Stimulated activated CD4-positive, alpha-beta T cell treated with anti-CD3 and anti-CD28 coated beads, Interleukin-12 subunit alpha, Interleukin-12 subunit beta, amount 100 ng/mL, for 24 hours (primary cell): ENCODE data around the gene CMTM1.
A peak's percentile ranks its signal among the peaks of the same experiment; 100 is the strongest.
"Not testable (repeated sequence)": the region's sequence is repeated elsewhere in the genome, so short reads cannot be mapped to it uniquely, and the experiment has no call there.

ENCODE experiments used
- DNase-seq, 2 experiments: peaks; one replicate each; pipeline ENCODE4 v3.0.0-alpha.2; 2020; ENCODE audit warnings: low read depth in 2 of 2

Gene CMTM1

DNA sequence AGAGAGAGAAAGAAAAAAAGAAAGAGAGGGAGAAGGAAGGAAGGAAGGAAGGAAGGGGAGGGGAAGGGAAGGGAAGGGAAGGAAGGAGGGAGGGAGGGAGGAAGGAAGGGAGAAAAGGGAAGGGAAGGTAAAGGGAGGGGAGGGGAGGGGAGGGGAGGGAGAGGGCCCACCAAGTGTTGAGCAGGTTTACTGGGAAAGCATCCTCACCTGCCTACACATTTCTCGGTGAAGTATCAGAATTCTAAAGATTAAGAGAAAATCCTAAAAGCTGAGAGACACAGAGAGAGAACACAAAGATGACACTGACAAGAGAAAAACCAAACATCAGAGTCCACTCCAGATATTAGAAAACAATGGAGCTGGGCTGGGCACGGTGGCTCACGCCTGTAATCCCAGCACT is 26.0 kb downstream of the CMTM1 start:
- DNase-seq: no peak

DNA sequence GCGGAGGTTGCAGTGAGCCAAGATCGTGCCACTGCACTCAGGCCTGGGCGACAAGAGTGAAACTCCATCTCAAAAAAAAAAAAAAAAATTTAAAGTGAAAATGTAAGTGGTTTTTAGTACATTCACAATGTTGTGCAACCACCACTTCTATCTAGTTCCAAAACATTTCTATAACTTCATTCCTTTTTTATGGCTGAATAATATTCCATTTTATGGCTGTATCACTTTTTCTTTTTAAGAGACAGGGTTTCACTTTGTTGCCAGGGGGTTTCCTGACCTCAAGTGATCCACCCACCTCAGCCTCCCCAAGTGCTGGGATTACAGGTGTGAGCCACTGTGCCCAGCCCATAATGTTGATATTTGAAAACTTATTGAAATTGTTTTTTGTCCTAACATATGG is 26.6 kb downstream of the CMTM1 start:
- DNase-seq: no peak

DNA sequence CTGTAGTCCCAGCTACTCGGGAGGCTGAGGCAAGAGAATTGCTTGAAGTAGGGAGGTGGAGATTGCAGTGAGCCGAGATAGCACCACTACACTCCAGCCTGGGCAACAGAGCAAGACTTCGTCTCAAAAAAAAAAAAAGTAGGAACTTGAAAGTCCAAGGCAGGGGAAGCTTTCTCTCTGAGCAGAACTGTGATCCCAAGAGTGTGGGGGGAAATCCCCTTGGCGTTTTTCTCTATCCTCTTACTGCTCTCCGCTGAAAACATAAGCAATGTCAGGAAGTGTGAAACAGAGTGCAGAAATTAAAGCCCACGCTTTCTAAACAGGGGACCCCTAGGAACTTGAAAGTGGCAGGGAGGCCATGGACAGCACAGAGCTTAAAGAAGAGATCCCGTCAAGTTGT is 28.5 kb downstream of the CMTM1 start:
- no peak for DNase-seq

DNA sequence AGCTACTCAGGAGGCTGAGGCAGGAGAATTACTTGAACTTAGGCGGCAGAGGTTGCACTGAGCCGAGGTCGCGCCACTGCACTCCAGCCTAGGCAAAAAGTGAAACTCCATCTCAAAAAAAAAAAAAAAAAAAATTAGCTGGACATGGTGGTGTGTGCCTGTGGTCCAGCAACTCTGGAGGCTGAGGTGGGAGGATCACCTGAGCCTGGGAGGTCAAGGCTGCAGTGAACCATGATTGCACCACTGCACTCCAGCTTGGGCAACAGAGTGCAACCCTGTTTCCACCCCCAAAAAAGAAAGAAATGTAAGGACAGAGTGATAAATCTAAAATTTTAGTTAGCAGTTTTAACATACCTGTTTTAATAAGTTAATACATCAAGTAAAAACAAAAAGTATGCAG is 30.3 kb downstream of the CMTM1 start:
- DNase-seq: not testable (repeated sequence)

DNA sequence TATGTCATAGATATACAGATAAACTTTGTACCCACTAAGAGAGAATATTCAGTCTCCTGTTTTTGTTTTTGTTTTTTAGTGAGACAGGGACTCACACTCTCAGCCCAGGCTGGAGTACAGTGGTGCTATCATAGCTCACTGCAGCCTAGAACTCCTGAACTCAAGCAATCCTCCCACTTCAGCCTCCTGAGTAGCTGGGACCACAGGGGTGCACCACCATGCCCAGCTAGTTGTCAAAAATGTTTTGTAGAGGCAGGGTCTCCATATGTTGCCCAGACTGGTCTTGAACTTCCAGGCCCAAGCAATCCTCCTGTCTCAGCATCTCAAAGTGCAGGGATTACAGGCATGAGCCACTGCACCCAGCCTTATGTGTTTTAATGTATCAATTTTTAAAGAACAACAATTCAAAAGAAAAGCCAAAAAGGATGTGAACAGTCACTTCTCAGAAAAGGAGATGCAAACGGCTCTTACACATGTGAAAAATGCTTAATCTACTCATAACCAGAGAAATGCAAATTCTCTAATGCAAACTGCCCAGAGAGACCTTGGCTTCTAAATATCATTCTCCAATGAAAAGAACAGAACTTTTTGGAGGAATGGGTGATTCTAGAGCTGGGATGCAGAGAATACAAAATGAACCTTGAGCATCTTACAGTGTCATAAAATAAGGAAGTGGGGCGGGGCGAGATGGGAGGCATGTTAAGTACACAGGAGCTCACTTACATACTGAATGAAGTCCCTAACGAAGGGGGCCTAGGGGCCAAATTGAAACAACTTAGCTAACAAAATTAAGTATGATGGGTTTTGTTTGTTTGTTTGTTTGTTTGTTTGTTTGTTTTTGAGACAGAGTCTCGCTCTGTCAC is 31.0 kb downstream of the CMTM1 start:
- DNase-seq: no peak

DNA sequence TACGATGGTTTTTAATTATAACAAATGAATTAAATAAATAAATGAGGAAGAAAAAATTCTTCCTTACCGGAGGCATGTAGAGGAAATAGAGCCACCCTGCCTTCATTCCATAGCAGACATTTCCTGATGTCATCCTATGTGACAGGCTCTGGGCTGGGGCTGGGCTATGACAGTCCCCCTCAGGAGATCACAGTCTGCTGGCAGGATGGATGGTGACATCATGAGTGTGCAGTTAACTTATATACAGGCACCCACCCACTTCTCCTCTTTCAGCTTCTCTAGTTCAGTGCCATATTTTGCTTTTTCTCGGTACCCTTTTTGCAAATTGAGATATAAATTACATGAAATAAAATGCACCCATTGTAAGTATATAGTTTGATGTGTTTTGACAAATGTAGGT is 31.9 kb downstream of the CMTM1 start:
- no peak for DNase-seq

DNA sequence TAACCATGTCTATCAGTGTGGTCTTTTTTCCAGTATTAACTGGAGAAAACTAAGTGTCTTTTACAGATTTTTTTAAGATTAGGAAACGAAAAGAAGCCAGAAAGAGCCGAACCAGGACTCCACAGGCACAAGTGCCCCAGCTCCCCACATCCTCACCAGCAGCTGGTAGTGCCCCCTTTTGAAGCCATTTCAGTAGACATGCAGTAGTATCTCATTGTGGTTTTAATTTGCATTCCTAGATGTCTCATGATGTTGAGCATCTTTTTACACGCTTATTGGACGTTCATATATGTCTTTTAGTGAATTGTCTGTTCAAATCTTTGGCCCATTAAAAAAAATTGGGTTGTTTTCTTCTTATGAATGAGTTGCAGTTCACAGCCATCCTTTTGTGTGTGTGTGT is 33.5 kb downstream of the CMTM1 start:
- no peak for DNase-seq

DNA sequence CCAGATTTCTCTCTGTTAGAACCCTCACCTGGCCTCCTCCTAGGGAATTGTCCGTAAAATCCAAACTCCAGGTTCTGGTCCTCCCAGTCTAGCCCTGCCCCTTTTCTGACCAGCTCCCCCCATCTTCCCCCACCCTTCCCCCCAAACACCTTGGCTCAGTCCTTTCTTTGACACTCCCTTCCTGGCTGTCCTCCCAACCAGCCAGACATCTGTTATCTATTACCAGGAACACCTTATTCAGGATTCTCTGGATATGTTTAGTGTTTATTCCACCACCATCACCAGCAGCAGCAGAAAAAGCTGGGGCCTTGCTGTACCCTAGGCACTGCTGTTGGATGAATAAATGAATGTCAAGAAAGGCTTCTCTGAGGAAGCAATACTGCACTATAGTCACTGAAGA is 34.2 kb downstream of the CMTM1 start:
- DNase-seq: no peak

DNA sequence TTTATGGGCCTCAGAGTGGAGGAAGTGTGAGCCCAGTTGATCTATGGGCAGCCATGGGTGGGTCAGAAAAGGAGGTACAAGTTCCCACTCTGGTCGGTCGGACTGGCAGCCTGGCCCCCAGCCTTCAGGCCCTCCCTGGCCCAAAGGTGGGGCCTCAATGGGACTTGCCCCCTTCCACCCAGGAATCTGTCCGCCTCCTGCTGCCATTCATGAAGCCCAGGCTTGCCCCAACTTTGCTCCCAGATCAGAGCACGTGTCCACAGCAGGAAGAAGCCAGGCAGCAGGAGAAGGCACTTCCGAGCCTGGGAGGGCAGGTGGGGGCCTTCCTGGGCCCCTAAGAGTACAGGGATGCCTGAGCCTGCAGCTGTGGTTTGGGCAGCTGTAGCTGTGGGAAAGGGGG is 35.2 kb downstream of the CMTM1 start:
- no peak for DNase-seq

DNA sequence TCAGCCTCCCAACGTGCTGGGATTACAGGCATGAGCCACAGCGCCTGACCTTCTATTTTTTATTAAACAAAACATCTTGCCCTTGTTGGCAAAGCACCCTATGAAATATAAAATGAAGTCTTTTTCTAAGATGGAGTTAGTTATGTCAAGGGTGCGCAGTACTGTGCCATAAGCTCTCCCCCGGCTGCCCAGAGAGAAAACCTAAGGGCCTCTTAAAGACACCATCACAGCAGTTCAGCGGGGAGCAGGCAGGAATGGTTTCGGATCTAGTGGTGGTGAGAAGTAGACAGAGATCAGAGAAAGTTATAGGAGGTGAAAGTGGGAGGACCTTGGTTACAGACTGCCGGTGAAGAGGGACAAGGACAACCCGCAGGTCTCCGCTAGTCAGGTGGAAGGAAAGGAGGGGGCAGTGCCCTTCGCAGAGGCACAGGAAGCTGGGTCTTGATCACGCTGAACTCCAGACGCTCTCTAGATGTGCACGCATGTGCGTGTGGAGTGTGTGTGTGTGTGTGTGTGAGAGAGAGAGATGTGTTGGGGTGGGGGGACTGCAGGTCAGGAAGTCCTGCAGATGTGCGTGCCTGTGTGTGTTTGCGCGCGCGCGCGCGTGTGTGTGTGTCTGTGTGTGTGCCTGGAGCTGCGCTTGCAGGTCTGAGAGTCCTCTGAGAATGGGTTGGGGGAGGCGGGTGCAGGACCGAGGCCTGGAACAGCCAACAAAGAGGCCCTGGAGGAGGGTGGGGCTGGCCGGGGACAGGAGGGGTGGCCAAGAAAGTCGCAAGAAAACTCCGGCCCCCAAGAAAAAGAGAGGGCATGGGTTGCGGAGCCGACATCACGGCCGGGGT is 37.5 kb downstream of the CMTM1 start:
- DNase-seq: peak; percentile 43 to 51

DNA sequence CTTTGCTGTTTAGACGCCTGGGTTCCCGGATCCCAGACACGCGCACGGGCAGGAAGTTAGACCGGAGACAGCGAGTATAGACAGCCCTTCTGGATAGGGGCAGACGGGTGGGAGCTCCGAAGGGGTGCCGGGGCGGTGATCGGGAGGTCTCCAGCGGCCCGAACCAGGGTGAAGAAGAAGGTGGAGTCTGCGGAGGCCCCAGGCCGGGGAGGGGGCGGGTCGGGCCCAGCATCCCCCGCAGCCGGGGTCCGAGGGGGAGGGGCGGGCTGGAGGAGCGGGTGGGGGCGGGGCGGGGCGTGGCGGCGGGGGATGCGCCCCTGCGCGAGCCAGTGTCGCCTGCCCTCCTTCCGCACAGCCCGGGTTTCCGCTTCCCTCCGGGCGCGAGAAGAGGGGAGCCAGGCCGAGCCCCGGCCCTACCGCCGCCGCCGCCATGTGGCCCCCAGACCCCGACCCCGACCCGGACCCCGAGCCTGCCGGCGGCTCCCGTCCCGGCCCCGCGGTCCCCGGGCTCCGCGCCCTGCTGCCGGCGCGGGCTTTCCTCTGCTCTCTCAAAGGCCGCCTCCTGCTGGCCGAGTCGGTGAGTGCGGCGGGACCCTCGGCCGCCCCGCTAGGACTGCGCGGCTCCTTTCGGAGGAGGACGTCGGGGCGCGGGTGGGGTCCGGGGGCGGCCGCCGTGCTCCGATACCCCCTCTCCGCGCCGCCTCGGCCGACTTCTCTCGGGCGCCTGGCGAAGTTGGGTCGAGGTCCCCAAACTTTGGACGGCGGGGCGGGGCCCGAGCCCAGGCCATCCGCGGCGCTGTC is 38.3 kb downstream of the CMTM1 start, which contains the start of gene CMTM3:
Gene CMTM3 (plus strand): TSS at position 329 of the 801 bp plus-strand sequence. CDS start 102 bp downstream, at position 431.
- DNase-seq: peak; percentile 47 to 67

DNA sequence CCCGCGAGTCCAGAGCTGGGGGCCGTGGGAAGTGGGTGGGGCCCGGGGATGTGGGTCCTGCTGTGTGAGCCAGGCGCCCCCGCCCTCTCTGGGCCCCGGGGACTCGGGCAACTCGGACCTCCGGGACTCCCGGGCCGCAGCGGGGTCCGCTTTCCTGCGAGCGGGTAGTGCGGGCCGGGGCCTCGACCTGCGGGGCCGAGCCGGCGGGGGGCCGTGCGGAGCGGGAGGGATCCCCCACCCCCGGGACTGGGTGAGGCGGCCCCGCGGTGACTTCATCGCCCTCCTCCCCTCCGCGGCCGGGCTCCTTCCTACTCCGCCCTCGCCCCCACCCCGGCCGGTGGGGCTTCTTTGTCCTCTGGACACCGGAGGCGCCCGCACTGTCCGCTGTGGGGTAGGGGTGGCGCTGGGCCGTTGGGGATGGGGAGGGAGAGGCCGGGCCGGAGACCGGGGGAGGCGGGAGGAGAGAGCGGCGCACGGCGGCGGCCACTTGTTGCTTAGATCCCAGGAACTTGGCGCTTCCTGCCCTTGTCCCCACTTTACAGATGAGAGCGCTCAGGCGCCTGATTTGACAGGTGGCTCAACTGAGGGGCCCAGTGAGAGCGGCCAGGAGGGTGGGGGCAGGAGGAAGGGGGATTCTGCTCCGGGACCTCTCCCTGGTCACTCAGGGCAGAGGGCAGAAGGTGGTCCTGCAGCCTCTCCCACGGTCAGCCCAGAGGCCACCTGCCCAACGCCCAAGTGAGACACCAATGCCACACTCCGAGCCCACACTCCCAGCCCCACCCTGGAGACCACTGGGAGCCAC is 39.1 kb downstream of the CMTM1 start:
- peak in 1 of 2 experiments; percentile 32 for DNase-seq

DNA sequence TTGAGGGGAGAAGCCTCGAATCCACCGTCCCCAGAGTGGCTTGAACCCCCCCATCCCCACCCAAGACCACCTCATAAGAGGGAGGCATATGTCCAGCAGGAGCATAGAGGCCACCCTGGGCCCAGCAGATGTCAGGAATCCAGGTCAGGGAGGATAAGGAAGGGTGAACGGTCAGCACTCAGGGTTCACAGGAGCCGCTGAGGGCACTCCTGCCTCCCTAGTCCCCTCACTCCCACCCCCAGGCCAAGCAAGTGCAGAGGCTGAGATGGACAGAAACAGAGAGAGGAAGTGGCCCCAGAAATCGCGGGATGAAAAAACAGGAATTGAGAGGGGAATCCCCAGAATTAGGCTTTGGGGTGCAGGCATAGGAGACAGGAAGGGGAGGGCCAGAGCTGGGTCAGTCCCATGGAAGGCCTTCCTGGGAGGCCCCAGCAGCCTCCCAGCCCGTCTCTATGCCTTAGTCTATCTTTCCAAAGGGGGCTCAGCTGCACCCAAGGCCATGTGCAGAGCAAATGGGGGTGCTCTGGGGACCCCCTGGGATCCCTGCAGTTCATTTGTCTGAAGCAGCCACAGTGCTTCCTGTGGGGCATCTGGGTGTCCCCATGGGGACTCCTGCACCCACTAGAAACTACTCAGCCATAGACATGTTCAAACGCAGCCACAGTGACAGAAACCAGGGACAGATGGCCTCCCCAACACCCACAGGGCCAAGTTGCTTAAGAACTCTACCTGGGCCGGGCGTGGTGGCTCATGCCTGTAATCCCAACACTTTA is 39.9 kb downstream of the CMTM1 start:
- DNase-seq: no peak

DNA sequence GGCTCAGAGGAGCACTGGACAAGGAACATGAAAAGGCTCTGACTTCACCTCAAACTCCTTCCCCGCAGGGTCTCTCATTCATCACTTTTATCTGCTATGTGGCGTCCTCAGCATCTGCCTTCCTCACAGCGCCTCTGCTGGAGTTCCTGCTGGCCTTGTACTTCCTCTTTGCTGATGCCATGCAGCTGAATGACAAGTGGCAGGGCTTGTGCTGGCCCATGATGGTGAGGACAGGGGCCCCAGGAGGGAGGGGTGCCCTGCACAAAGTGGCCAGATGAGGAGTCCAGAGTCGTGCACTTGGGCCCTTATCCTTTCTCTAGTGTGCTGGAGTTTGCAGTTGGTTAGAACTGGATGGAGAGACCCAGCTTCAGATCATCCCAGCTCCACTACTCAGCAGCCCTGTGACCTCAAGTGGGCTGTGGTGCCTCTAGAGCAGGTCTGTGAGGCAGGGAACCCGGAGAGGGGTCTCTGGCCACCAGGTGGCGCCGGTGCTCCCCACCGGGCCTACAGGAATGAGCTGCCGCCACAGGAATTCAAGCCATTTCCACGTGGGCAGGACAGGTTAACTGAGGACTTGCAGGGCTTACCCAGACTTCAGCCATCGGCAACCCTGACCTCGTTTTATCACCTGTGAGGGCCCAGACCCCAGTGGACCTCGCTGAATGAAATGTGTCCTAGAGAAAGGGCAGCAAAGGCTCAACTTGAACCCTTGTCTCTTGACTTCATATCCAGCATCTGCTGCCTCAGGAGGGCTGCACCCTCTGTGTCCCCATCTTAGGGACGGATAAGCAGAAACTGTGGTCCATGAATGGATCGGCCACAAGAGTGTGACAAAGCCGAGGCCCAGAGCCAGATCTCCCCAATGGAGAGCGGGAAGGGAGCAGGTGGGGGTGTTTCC is 42.3 kb downstream of the CMTM1 start:
- DNase-seq: peak; percentile 74 to 86

DNA sequence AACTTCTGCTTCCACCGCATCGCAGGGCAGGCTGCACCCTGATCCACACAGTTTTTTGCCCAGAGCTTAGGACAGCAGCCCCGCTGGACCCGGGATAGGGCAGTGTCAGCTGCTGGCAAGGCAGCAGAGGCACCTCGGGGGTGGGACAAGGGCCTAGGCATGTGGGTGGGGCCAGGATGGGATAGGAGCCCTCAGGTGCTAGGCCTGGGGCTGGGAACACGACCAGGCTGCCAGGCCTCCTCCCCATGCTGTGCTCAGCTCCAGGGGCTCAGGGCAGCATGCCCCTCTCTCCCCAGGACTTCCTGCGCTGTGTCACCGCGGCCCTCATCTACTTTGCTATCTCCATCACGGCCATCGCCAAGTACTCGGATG is 42.9 kb downstream of the CMTM1 start:
- no peak for DNase-seq

DNA sequence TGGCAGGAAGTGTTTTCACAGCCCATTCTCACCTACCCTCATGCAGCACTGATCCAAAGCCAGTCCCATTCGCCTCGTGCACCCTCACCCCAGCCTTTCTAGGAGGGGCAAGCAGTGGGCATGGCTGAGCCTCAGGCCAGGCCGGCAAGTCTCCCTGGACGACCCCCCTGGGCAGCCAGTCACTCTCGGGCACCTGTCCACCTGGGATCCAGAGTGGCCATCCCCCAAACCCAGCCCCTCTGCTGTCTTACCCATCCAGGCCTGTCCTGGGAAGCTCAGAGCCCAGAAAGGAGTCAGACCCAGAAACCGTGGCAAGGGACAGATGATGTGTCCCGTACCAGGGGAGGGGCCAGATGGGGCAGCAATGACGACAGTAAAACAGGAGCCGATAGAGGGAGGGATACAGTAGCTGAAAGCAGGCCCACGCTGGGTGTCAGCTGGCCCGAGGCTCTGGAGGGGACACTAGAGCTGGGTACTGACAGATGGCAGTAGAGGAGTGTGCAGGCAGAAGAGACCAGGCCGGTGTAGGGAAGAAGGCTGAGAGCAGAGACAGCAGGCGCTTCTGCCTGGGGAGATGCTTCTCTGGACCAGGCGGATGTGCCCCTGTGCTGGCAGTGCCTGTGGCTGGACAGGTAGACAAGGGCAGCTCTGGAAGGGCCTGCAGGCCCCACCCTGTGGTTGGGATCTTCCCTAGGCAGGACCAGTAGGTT is 44.0 kb downstream of the CMTM1 start:
- DNase-seq: no peak

DNA sequence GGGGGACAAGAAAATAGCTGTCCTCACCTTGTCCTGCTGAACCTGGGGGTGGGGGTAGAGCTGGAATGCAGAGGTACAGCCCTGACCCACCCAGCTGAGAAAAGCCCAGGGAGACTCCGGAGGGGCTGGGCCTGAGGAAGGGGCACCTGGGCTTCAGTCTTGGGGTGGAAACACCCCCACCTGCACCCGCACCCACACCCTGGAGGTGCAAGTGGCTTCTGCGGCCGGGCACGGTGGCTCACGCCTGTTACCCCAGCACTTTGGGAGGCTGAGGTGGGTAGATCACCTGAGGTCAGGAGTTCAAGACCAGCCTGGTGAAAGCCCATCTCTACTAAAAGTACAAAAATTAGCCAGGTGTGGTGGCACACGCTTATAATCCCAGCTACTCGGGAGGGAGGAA is 45.7 kb downstream of the CMTM1 start:
- DNase-seq: not testable (repeated sequence)

DNA sequence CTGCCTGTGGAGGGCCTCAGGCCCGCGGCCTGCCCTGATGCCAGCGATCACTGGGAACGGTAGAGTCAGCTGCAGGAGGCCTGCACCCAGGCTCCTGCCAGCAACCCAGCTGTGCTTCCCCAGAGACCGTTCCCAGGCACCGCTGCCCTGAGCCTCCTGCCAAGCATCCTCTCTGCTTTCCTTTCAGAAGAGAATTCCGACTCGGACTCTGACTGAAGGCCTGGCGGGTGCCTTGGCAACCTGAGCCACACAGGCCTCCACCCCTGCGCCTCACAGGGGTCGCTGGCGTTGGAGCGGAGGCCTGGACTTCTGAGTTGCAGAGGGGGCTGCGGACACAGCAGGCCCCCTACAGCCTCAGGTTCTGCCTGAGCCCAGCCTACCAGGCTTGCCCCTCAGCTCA is 46.2 kb downstream of the CMTM1 start:
- no peak for DNase-seq
